Suprapubic skin (tissue), 3 donors: ENCODE measurements around the gene CHRNA9.

Source experiments
- CTCF ChIP-seq, 2 donors: fragments of 200-600 bp in 1 of 2; fragments of 450-650 bp in 1 of 2; sonication (generic) in 1 of 2; IDR thresholded peaks; one replicate each; pipeline ENCODE4 v1.5.1; 2016 to 2019; ENCODE audit warnings: antibody characterized with exemption in 2 of 2, mild to moderate bottlenecking in 1 of 2, moderate library complexity in 1 of 2
- POLR2A ChIP-seq, 2 donors: fragments of 450-650 bp; IDR thresholded peaks; one replicate each; pipeline ENCODE4 v1.6.1; 2017; ENCODE audit warnings: antibody characterized with exemption in 2 of 2, mild to moderate bottlenecking in 2 of 2, moderate library complexity in 2 of 2

- TF ChIP-seq CTCF (IDR thresholded peaks at IDR 0.05) (no peak), POLR2A (IDR thresholded peaks at IDR 0.05) (no peak)
Measured at GRCh38 chr4:40321574-40322275, 13.4 kb upstream of the CHRNA9 start.
